ENCODE results near the gene HS3ST2.
"Not testable (repeated sequence)": the region's sequence is repeated elsewhere in the genome, so short reads cannot be mapped to it uniquely, and the experiment has no call there.

HS3ST2 gene

GRCh38 chr16:22814711-22815105, 746 bp downstream of the HS3ST2 start:
- DNase-seq = peak; percentile 8

GRCh38 chr16:22815863-22816262, 1.9 kb downstream of the HS3ST2 start:
- no peak for DNase-seq

GRCh38 chr16:22816475-22816874, 2.5 kb downstream of the HS3ST2 start:
- DNase-seq = peak; percentile 5

GRCh38 chr16:22818736-22819135, 4.8 kb downstream of the HS3ST2 start:
- DNase-seq = not testable (repeated sequence)

GRCh38 chr16:22838681-22839080, 24.7 kb downstream of the HS3ST2 start:
- DNase-seq = no peak

GRCh38 chr16:22842031-22842430, 28.1 kb downstream of the HS3ST2 start:
- DNase-seq = not testable (repeated sequence)

- no peak for DNase-seq
These were observed 29.2 kb downstream of the HS3ST2 start for GRCh38 chr16:22843122-22843521.

GRCh38 chr16:22843856-22844255, 29.9 kb downstream of the HS3ST2 start:
- no peak for DNase-seq

GRCh38 chr16:22844416-22844815, 30.5 kb downstream of the HS3ST2 start:
- DNase-seq = no peak

- no peak for DNase-seq
These were observed 33.1 kb downstream of the HS3ST2 start for GRCh38 chr16:22847100-22847499.

GRCh38 chr16:22847690-22848089, 33.7 kb downstream of the HS3ST2 start:
- DNase-seq = no peak

GRCh38 chr16:22848451-22848850, 34.5 kb downstream of the HS3ST2 start:
- no peak for DNase-seq

GRCh38 chr16:22849517-22849916, 35.6 kb downstream of the HS3ST2 start:
- no peak for DNase-seq

GRCh38 chr16:22855231-22855630, 41.3 kb downstream of the HS3ST2 start:
- no peak for DNase-seq

- no peak for DNase-seq
These were observed 43.5 kb downstream of the HS3ST2 start for GRCh38 chr16:22857296-22858025.

- no peak for DNase-seq
These were observed 46.0 kb downstream of the HS3ST2 start for GRCh38 chr16:22859925-22860324.

- no peak for DNase-seq
These were observed 47.6 kb downstream of the HS3ST2 start for GRCh38 chr16:22861580-22861979.

- no peak for DNase-seq
These were observed 48.1 kb downstream of the HS3ST2 start for GRCh38 chr16:22862046-22862445.

- DNase-seq = no peak
These were observed 50.4 kb downstream of the HS3ST2 start for GRCh38 chr16:22864375-22864774.

- DNase-seq = no peak
These were observed 54.7 kb downstream of the HS3ST2 start for GRCh38 chr16:22868593-22869224.

GRCh38 chr16:22871861-22872260, 57.9 kb downstream of the HS3ST2 start:
- no peak for DNase-seq

- peak; percentile 26 for DNase-seq
These were observed 60.4 kb downstream of the HS3ST2 start for GRCh38 chr16:22874394-22874793.

- DNase-seq = no peak
These were observed 65.0 kb downstream of the HS3ST2 start for GRCh38 chr16:22878955-22879354.

GRCh38 chr16:22879466-22879865, 65.5 kb downstream of the HS3ST2 start:
- no peak for DNase-seq

- no peak for DNase-seq
These were observed 69.0 kb downstream of the HS3ST2 start for GRCh38 chr16:22882981-22883380.
